ENCODE results near the gene MMP26. TPM values are rescaled to one million over a fixed set of nuclear protein-coding genes. Genes with fewer than 3 reads are reported as not detected.

MMP26 gene
- not detected for polyA plus RNA-seq (2013, experiment 1 of 2; ENCODE audit: insufficient read length)
- polyA plus RNA-seq (2013, experiment 2 of 2; ENCODE audit: insufficient read length): not detected

DNA sequence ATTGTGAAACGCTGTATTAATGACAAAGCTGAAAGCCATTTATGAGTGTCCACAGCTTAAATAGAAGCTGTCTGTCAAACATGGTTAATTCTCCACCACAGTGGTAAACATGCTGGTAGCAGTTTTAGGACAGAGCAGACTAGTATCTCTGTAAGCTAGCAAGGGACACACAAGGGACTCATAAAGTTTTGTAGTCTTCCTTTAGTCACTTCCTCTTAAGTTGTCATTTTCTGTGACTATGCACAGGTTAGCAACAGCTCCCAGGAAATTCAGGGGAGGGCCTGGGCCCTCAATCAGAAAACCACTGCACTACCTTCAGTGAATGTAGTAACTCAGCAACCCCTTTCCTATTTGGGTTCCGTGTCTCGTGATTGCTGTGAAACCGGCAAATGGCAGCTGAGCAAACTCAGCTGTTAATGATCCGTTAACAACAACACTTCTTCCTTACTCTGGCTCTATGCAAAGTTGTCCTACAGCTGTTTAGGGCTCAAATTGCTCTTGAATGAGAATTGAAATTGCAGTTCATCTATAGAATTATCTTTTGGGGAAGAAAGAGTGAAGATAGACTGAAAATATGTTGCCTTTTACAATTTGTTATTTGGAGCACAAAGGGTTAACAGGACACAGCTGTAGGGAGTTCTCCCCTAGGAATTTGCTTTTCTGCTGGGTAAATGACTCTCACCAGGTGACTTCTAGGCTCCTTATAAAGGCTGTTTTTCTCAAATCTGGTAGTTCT is at the start of gene MMP26:
Gene MMP26, plus strand, starts transcription at position 731 of the 736 bp plus-strand sequence.
- no peak for DNase-seq

- no peak for DNase-seq
These were observed 45.7 kb upstream of the MMP26 start for GRCh38 chr11:4658629-4659445.

DNA sequence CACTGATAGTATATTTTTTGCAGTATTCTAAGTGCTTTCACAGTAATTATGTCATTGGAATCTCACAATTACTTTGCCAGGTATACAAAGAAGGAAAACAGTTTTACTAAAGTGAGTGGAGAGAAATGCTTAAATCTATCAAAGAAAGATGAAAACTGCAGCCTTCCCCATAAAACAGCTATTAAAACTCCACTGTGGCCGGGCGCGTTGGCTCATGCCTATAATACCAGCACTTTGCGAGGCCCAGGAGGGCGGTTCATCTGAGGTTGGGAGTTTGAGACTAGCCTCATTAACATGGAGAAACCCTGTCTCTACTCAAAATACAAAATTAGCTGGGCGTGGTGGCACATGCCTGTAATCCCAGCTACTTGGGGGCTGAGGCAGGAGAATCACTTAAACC is 41.7 kb upstream of the MMP26 start:
- no peak for DNase-seq

DNA sequence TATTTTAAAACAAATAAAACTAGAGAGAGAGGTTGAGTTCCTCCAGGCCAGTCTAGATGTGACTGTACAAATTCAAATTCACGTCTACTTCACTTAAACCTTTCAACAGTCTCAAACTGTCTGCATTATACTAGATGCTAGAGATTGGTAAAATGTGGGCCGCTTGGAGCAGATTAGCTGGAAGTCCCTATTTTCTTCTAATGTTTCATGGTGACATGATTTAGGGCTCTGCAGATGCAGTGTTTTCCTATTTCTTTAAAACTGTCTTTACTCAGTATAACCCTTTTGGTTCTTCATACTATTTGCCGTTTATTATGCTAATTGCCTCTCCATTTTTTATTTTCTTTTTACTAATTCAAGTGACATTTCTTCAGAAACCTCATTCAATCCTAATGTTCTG is 40.4 kb upstream of the MMP26 start:
- no peak for DNase-seq

DNA sequence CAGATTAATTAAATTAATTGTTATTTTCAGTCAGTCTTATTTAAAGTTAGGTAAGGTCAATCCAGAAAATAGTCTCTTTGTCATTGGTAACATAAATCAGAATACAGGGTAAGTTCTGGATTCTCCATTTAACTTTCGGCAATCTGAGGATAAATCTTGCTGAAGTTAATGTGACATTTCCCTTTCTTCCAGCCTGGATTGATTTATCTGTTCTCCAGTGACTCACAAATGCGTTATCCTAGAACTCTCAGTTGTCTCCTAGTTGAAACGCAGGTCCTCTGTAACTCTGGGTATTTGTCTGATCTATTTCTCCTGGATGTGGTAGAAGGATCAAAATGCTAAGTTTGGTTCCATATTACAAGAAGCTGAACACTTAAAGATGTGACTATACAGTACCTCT is 39.8 kb upstream of the MMP26 start:
- no peak for DNase-seq

DNA sequence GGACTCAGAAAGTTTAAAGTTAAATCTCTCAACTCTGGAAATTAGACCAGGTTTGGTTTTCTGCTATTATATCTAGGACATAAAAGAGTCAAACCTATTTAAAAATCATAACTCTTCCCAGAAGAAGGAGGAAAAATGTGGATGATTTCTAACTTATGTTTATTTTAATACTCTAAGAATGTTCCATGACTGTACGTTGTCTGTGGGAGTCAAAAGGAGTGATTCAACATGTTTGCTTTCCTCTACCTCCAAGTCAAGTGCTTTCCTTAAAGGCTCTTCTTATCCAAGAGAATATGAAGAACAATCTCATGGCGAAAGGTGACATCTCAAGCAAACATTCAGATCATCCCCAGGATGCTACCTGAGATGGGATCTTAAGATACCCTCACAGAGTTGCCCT is 39.2 kb upstream of the MMP26 start:
- DNase-seq: peak; percentile 50

DNA sequence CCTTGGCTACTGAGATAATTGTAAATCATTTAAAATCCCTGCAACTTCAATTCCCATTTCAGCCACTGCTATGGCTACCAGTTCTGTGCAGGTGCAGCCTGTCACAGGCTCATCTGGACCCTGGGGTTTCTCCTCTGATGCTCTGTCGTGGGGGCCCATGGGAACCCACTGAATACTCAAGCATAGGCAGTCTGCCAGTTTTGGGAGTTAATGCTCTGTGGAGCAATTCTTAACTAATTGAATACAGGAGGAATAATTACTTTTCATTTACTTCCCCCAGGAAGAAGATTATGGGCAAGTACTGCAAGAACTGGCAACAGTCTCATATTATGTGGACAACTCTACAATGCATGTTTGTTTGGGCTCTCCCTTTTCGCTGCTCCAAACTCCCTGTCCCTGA is 32.8 kb upstream of the MMP26 start:
- no peak for DNase-seq

- DNase-seq: peak; percentile 64
These were observed 32.1 kb upstream of the MMP26 start for GRCh38 chr11:4672470-4672869.

GRCh38 chr11:4673781-4674180 is 30.8 kb upstream of the MMP26 start:
- no peak for DNase-seq

DNA sequence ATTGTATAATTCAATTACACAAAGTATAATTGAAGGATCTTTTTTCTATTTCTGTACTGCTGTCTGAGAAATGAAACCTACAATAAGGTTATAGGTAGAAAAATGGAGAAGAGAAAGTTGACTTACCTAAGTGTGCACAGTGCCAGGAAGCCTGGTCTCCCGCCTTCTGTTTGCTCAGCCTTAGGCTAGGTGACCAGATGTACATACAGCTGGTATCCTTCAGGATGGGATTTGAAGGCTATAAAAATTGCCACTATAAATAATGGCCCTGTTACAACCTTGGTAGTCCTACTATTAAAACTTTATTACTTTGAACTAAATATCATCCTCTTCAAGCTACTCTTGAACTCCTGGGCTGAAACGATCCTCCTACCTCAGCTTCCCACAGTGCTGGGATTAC is 26.6 kb upstream of the MMP26 start:
- DNase-seq: no peak

- DNase-seq: no peak
These were observed 24.2 kb upstream of the MMP26 start for GRCh38 chr11:4680341-4680740.

GRCh38 chr11:4682623-4683419 is 21.8 kb upstream of the MMP26 start:
- peak; percentile 74 for DNase-seq

GRCh38 chr11:4684631-4685285 is 19.8 kb upstream of the MMP26 start:
- no peak for DNase-seq

DNA sequence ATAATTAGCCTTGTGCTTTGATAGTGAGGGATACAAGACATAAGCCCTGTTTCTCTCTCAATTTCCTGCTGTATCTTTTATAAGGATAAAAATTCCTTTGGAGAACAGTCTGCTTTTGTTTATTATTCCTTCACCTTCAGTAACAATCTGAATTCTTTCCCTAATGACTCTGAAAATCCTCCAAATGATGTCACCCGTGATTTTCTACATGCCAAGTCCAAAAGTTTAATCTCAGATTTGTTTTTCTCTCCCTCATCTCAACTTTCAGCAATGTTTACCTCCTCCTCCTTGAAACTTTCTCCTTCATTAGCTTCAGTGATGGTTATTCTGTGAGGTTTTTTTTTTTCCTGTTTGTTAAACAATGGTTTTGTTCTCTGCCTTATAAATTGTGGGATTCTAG is 9.1 kb upstream of the MMP26 start:
- no peak for DNase-seq

GRCh38 chr11:4697585-4697984 is 7.0 kb upstream of the MMP26 start, which contains the start of gene OR51E2:
TSS of gene OR51E2 (minus strand) at chr11:4697853. CDS start at chr11:4682711, 15,142 bp downstream.
- peak; percentile 53 for DNase-seq

- DNase-seq: no peak
These were observed 4.7 kb upstream of the MMP26 start for GRCh38 chr11:4699697-4700435.

- DNase-seq: no peak
These were observed 4.2 kb upstream of the MMP26 start for GRCh38 chr11:4700436-4700820.

- DNase-seq: no peak
These were observed 278 bp downstream of the MMP26 start for GRCh38 chr11:4704790-4705334.

- DNase-seq: no peak
These were observed 8.7 kb downstream of the MMP26 start for GRCh38 chr11:4713241-4713640.

- no peak for DNase-seq
These were observed 9.7 kb downstream of the MMP26 start for GRCh38 chr11:4714300-4714699.

Measured in fibroblast of skin of back (primary cell).